Measurements from ENCODE around the gene MAPK12. TPM values are rescaled to one million over a fixed set of nuclear protein-coding genes. Genes with fewer than 3 reads are reported as not detected.

Gene MAPK12
- total and polyA plus RNA-seq, 10 of the 15 experiments (the other 5 are each of a cell fraction or from before 2014, with no cell fraction given) = 1.1 to 38.9 (median 16.3) TPM

GRCh38 chr22:50224071-50224470 lies 37.4 kb downstream of the MAPK12 start:
- no TSS peak for BruUV-seq (replicated peaks)
- no peaks in the 10 kb centered on the region for H3K27me3 ChIP-seq (replicated peaks in 1 of 2; ENCODE audit: control insufficient read depth in 2 of 2, insufficient read depth in 2 of 2, low read length in 1 of 2)
- H3K27ac ChIP-seq (ENCODE audit: control insufficient read depth, insufficient read depth) = no peak overlapping the region
- no peak overlapping the region for H3K4me3 ChIP-seq
- H4K20me1 ChIP-seq (ENCODE audit: control insufficient read depth, insufficient read depth) = no peaks in the 10 kb centered on the region
- H3K4me2 ChIP-seq (ENCODE audit: control insufficient read depth, insufficient read depth) = no peak overlapping the region
- ChIA-PET RAD21 (ENCODE audit: unreplicated experiment) (no interaction called here), CTCF (no interaction called here), SMC1A (ENCODE audit: uncharacterized antibody, unreplicated experiment) (no interaction called here), POLR2A (no interaction called here)
- in situ Hi-C loops (cut with MboI) (no loop called here), intact Hi-C loops (cut with micrococcal nuclease; ENCODE audit: unreplicated experiment) (no loop called here)
- H3K4me1 ChIP-seq (ENCODE audit: control insufficient read depth, insufficient read depth, low read length) = no peaks in the 10 kb centered on the region
- H3K9ac ChIP-seq (ENCODE audit: control insufficient read depth, insufficient read depth, low read length) = no peak overlapping the region
- DNase-seq (ENCODE audit: low read depth, low spot score) (no peak), FAIRE-seq (no peak), ATAC-seq (no peak)
- WGBS (ENCODE audit: insufficient coverage, insufficient replicate concordance, low lambda C conversion rate, missing lambda C conversion rate) = 95% methylated on average over 16 of the region's 16 CpGs
- H2AFZ ChIP-seq (ENCODE audit: control insufficient read depth, low read depth, low read length) = no peak overlapping the region
- no peaks in the 10 kb centered on the region for H3K79me2 ChIP-seq (ENCODE audit: control insufficient read depth, insufficient read depth, low read length)
- H3K36me3 ChIP-seq (ENCODE audit: control insufficient read depth in 2 of 2, insufficient read depth in 2 of 2, low read length in 1 of 2) = peaks cover 9 to 41% of the 10 kb centered on the region in 2 experiments; a peak in 3 of 4 replicates
- TF ChIP-seq ZBED1 (IDR thresholded peaks at IDR 0.05; ENCODE audit: borderline replicate concordance) (no peak), ATF2 (IDR thresholded peaks at IDR 0.05; ENCODE audit: low read length) (no peak), KAT2A (conservative IDR thresholded peaks at IDR 0.05; ENCODE audit: control insufficient read depth, low read depth, low read length) (no peak), HDGF (IDR thresholded peaks at IDR 0.05) (no peak), SIX5 (IDR thresholded peaks at IDR 0.05; ENCODE audit: low read depth, low read length, severe bottlenecking) (no peak), NFXL1 (IDR thresholded peaks at IDR 0.05; ENCODE audit: borderline replicate concordance) (no peak), ZZZ3 (IDR thresholded peaks at IDR 0.05; ENCODE audit: control insufficient read depth, insufficient read length, low read depth) (no peak), JUND (IDR thresholded peaks at IDR 0.05; ENCODE audit: low read depth, low read length) (no peak)
- H3K9me3 ChIP-seq (replicated peaks; ENCODE audit: control insufficient read depth, insufficient read depth, low read length) = no peaks in the 10 kb centered on the region
